Effector CD4-positive, alpha-beta T cell (primary cell): ENCODE results near the gene UBE2M.
A peak's percentile ranks its signal among the peaks of the same experiment; 100 is the strongest.

ENCODE experiments used
- DNase-seq: peaks from one replicate; pipeline ENCODE4 v3.0.0-alpha.2; 2020

UBE2M gene

GRCh38 chr19:58570770-58571574 is 12.6 kb upstream of the UBE2M start:
- DNase-seq, result no peak

DNA sequence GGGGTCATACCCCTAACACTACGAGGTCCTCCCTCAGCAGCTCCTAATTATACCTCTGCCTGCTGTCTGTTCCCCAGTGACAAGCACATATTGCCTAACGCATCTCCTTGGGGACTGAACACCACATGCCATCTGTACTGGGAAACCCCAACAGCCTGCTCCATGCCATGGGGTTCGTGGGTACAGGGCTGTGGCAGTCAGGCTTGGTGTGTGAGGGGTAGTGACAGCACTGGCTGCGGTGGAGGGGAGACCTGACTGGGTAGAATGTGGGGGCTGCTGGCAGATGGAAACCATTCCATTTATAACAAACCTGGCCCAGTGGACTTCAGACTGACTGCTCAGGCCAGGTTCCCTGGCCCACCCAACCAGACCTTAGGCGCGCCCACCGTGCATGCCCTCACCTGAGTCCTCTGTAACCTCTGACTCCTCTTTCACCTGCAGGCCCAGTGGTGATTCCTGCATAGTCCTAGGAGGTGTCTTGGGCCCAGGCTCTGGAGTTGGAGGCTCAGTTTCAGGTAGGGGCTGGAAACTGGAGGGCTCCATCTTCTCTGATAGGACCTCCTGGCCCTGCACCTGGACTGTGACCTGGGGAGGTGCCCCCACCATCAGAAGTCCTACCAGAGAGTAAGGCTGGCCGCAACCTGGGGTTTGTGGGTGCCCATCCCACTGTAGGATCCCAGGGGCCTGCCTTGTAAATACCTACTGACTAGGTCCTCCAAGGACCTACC is 11.7 kb upstream of the UBE2M start:
- no peak for DNase-seq

GRCh38 chr19:58569191-58569942 is 11.0 kb upstream of the UBE2M start:
- DNase-seq, result no peak

GRCh38 chr19:58568453-58569130 is 10.2 kb upstream of the UBE2M start:
- DNase-seq, result no peak

DNA sequence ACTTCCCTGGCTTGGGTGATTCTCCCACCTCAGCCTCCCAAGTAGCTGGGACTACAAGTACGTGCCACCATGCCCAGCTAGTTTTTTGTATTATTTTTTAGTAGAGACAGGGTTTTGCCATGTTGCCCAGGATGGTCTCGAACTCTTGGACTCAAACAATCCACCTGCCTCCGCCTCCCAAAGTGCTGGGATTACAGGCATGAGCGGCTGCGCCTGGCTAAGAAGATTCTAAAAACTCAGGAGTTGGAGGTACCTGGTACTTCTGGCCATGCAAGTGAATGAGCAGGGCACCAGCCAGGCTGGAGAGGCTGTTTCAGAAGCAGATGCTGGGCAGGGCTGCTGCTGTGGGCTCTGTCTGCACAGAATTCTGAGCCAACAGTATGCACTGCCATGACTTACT is 8.6 kb upstream of the UBE2M start:
- no peak for DNase-seq

DNA sequence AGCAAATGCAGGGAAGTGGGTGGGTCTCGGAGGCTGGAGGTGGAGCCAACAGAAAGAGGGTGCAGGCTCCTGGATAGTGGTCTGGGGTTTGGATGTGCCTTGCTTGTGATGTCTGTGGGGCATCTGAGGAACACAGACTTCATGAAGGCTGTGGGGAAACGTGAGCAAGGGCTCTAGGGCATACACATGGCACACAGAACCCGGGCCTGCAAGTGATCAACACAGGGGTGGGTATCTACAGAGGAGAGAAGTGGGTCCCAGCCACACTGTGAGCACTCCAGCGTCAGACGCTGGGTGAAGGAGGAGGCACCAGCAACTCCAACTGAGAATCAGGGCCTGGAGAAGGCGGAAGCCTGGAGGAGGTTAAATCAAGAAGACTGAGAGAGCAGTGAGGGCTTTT is 5.4 kb upstream of the UBE2M start:
- no peak for DNase-seq

DNA sequence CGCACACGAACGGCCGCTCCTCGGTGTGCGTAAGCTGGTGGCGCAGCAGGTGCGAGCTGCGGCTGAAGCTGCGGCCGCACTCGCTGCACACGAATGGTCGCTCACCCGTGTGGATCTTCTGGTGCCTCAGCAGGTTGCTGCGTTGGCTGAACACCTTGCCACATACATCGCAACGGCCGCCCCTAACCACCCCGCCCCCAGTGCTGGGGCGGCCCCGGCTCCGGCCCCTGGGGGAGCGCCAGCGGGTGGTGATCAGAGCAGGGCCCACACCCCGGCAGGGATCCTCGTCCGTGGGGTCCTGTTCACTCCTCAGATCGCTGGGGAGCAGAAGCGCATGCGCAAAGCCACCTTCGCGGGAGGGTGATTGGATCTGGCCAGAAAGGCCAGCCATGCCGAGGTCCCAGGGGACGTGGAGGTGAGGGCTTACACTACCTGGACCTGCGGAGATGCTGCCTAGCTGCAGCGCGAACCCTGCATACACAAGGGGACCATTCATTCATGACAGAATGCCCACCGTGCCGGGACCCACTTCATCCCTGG is 4.7 kb upstream of the UBE2M start:
- DNase-seq, result no peak

- no peak for DNase-seq
These were observed 4.0 kb upstream of the UBE2M start for GRCh38 chr19:58562122-58563033.

DNA sequence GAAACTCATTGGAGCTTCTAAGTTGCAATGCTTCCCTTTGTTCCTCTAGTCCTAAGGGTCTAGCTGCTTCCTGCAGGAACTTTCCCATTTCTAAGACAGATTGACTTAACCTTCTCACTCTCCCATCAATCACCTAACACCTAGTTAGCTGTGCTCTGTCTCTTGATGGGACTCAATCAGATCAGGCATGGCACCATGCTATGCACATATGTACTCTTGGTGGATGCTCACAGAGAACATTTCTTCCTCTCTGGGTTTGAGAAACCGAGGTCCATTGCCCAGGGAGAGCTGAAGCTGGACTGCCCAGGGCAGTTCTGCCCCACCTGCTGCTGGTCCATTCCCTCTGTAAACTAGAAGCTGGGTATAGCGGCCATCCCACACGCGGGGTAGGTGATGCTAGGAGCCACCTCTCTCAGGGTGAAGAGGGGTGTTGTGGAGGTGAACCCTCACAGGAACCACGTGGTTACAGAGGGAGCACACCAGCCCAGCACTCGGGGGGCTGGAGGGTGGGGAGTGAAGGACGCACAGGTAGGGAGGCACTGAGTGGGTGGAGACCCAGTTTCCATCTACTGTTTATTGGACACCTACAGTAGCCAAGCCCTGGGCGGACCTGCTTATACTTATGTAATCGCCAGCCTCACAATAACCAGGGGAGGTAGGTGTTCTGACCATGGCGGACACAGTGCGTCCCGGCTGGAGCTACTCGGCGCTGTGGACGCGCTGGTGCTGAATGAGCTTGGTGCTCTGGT is 3.1 kb upstream of the UBE2M start:
- no peak for DNase-seq

DNA sequence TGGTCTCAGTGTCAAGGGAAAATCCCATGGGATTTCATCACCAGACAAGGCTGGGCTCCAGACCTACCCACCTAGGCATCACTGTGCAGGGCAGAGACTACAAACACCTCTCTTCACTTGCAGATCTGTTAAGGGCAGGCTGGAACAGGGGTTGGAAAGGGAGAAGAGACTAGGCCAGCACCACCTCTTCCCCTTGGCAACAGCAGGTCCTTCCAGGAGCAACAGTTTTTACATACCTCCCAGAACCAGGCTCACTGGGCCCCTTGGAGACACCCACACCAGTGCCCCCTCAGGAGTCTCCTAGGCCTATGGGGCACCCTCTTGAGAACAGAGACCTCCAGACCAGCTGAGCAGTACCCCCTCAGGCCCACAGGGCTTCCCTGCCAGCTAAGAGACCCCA is 2.5 kb upstream of the UBE2M start:
- DNase-seq, result no peak

DNA sequence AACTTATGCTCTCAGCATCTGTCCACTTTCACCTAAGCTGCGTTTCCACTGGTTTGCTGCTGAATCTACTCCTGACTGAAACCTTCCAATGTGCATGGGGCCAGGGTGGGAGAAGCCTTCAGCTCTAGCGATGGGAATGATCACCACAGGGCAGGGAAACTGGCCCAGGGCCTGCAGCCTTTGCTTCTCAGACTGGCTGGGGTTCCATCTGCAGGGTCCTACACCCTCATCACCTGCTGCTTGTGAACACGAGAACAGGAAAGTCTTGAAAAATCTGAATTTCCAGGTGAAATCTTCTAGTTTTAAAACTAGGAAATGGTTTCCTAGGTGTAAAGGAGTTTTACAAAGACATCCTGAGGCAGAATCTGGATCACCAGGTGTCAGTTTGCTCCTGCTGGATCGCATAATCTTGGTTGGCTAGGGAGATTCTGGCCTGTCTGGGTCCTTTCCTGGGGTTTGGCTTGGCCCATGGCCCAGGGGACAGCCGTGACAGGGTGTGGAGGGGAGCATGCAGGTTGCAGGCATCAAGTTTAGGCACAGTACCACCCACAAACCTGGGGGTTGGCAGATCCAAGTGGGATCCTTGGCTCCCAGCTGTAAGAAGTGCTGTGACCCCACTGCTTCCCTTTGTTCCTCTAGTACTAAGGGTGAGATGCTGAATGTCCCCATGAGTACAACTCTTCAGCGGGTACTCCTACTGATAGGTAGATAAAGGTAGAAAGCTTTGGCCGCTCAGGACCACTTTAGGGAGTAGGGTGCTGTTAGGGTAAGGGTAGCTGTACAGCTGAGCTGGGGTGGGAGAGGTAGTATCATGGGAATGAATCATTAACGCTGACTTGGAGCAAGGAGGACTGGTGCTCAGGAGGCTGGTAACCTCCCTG is 1.8 kb upstream of the UBE2M start:
- no peak for DNase-seq

- DNase-seq, result peak; percentile 25
These were observed 1.0 kb upstream of the UBE2M start for GRCh38 chr19:58559275-58560006.

GRCh38 chr19:58558623-58559274 is 338 bp upstream of the UBE2M start:
- peak; percentile 100 for DNase-seq

DNA sequence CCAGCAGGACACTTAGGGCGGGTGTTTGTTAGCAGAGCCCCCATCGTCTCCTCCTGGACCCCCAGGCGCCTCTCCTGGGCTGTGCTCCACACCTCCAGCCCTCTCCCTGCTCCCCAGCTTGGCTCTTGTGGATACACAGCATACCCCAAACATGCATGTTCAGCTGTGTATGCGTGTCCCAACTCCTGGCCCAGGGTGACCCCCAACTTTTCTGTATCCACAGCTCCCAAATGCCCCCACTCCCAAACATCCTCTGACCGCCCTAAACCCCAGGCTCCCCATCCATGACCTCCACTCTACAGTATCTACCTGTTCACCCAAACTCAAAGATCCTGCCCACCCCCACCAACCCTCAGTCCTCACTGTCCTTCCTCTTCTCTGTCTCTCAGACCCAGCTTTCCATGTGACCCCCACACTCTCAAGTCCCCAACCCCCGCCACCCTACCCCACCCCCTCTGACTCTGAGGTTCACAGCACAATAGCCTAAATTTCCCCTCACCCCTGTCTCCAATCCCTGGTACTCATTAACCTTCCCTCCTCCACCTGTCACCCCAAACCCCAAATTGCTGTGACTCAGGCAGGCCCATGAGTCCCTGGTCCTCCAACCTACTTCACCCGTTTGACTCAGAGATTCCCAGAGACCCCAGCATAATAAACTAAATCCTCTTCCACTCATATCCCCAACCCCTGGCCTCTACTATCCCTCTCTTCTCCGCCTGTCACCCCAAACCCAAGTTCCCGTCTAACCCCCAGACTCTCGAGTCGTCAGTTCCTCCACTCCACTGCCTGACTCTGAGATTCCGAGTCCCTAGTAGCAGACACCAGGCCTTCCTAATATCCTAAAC is 968 bp downstream of the UBE2M start:
- no peak for DNase-seq

GRCh38 chr19:58556622-58557220 is 1.7 kb downstream of the UBE2M start:
- no peak for DNase-seq

DNA sequence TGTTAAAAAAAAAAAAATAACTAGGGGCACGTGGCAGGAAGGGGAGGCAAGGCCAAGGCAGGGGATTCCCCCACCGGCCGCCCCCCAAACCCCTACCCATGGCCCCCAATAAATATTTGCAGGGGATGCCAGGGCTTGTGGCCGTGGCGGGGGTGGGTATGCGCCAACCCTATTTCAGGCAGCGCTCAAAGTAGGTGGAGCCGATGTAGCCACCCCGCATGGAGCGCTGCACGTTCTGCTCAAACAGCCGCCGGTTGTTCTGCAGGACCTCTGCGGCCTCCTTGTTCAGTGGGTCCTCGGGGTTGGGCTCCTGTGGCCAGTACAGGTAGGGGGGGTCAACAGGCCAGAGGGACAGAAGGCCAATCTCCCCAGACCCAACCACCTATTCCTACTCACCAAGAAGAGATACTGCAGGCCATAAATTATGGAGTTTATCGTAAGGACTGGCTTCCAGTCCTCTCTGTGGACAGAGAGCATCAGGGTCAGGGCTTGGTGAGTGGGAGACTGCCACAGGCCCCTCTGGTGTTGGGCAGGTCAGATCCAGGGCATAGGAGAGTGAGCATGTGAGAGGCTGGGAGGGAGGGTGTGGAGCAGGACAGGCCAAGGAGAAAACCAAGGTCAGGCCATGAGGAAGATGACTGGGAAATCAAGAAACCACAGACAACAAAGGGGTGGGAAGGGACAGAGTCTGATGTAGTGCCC is 2.3 kb downstream of the UBE2M start:
- no peak for DNase-seq
